Neural cell (in vitro differentiated cells): ENCODE results near the gene STAG2.

Experiments used
- CTCF ChIP-seq: fragments of 450-650 bp; IDR thresholded peaks from 2 replicates; pipeline ENCODE4 v1.5.1; 2014; ENCODE audit warnings: antibody characterized with exemption, mild to moderate bottlenecking, moderate library complexity; ENCODE audit not compliant: poor library complexity, severe bottlenecking
- EP300 ChIP-seq: fragments of 450-650 bp; conservative IDR thresholded peaks from 2 replicates; pipeline ENCODE4 v1.6.1; 2014; ENCODE audit warnings: antibody characterized with exemption, mild to moderate bottlenecking, moderate library complexity; ENCODE audit not compliant: poor library complexity, severe bottlenecking
- EZH2 ChIP-seq: fragments of 200-600, 300-800 bp; shearing (Covaris generic), sonication (generic); IDR thresholded peaks from 2 replicates; pipeline ENCODE4 v1.6.1; 2014; ENCODE audit warnings: antibody characterized with exemption, low read length, borderline replicate concordance, mild to moderate bottlenecking; ENCODE audit not compliant: insufficient read depth, poor library complexity, severe bottlenecking
- POLR2AphosphoS5 ChIP-seq: IDR thresholded peaks from 2 replicates; pipeline ENCODE4 v1.6.1; 2012
- RAD21 ChIP-seq: fragments of 450-650 bp; conservative IDR thresholded peaks from 2 replicates; pipeline ENCODE4 v1.6.1; 2014; ENCODE audit warnings: antibody characterized with exemption, mild to moderate bottlenecking, moderate library complexity
- TAF1 ChIP-seq: IDR thresholded peaks from 2 replicates; pipeline ENCODE4 v1.6.1; 2012; ENCODE audit warnings: low read depth

- TF ChIP-seq CTCF, result no peak
- TF ChIP-seq POLR2AphosphoS5, result no peak
- no peak for TF ChIP-seq EP300
- TF ChIP-seq TAF1, result no peak
- no peak for TF ChIP-seq RAD21
- no peak for TF ChIP-seq EZH2
Measured at GRCh38 chrX:123920105-123920785, 41.3 kb upstream of the STAG2 start.
